ENCODE results near the gene CITED1. TPM values are rescaled to one million over a fixed set of nuclear protein-coding genes. Genes with fewer than 3 reads are reported as not detected.

CITED1 gene
- total and polyA plus RNA-seq, 2 of the 4 experiments (the other 2 are of a cell fraction) = 0.18 to 0.24 TPM

- ChIA-PET CTCF (no interaction called here), POLR2A (ENCODE audit: unreplicated experiment) (no interaction called here)
- BruUV-seq (replicated peaks) = no TSS peak
- Histone ChIP-seq H3K27me3 (ENCODE audit: control insufficient read depth, insufficient read depth, low read length) (peaks cover 51% of the 10 kb centered on the region), H3K27ac (ENCODE audit: insufficient read depth, low read length) (no peak overlapping the region), H2AFZ (replicated peaks; ENCODE audit: low read length, poor library complexity) (no peak overlapping the region), H3K56ac (ENCODE audit: extremely low read depth, insufficient read depth, low read length) (no peak overlapping the region), H3K4me1 (ENCODE audit: control insufficient read depth, insufficient read depth, low read length) (no peaks in the 10 kb centered on the region), H2BK15ac (ENCODE audit: low read depth, low read length) (no peak overlapping the region), H3K9me1 (ENCODE audit: insufficient read depth, low read length) (no peaks in the 10 kb centered on the region), H4K5ac (ENCODE audit: low read depth, low read length) (no peak overlapping the region), H2AK9ac (replicated peaks; ENCODE audit: low read depth, low read length, poor library complexity) (no peak overlapping the region), H4K91ac (ENCODE audit: insufficient read depth, low read depth, low read length) (no peak overlapping the region), H4K20me1 (ENCODE audit: insufficient read depth, low read length) (no peaks in the 10 kb centered on the region), H2BK20ac (ENCODE audit: low read depth, low read length) (no peak overlapping the region), H3K9ac (ENCODE audit: low read depth, low read length) (no peak overlapping the region), H3K36me3 (ENCODE audit: control insufficient read depth, insufficient read depth, low read length) (no peaks in the 10 kb centered on the region), H3K9me3 (ENCODE audit: control insufficient read depth, insufficient read depth, low read length) (no peaks in the 10 kb centered on the region), H2BK5ac (ENCODE audit: low read depth, low read length, poor library complexity, severe bottlenecking) (no peak overlapping the region), H3K4ac (ENCODE audit: low read depth, low read length) (no peak overlapping the region), H3K23ac (ENCODE audit: low read depth, low read length) (no peak overlapping the region), H3K18ac (ENCODE audit: low read depth, low read length) (no peak overlapping the region), H3K14ac (replicated peaks; ENCODE audit: low read depth, low read length) (no peak overlapping the region), H3K4me2 (ENCODE audit: low read depth, low read length) (no peak overlapping the region), H2BK120ac (ENCODE audit: low read depth, low read length) (no peak overlapping the region), H2AK5ac (ENCODE audit: low read depth, low read length) (no peak overlapping the region), H4K8ac (ENCODE audit: low read depth in 2 of 2, low read length in 2 of 2) (no peak overlapping the region), H3K4me3 (ENCODE audit: insufficient read depth, low read depth, low read length) (no peak overlapping the region), H3K79me1 (ENCODE audit: low read depth in 1 of 2, low read length in 2 of 2) (no peaks in the 10 kb centered on the region)
- intact Hi-C loops (cut with micrococcal nuclease) = no loop called here
- DNase-seq (no peak), ATAC-seq (ENCODE audit: low read depth) (no peak)
- dilution Hi-C loops (cut with HindIII; ENCODE audit: low sequenced_read_pairs, unreplicated experiment) = no loop called here
- in situ Hi-C loops (cut with MboI; ENCODE audit: low sequenced_read_pairs) = no loop called here
- WGBS, 2 experiments (ENCODE audit: extremely low coverage in 2 of 2, insufficient read length in 1 of 2) = 32% methylated on average over 3 of the region's 12 CpGs; no CpG with 5 or more reads in 1 of the 2 experiments
- no peak for TF ChIP-seq MAFK (IDR thresholded peaks at IDR 0.05; ENCODE audit: low read depth, low read length)
Observed at GRCh38 chrX:72316408-72317110, 10.8 kb upstream of the CITED1 start.
